HL-60 (cell line): ENCODE measurements around the gene MYLK4.

Experiments used
- CTCF ChIP-seq: IDR thresholded peaks from one replicate; pipeline ENCODE4 v1.5.1; 2011; ENCODE audit warnings: low read length, control low read depth, inconsistent platforms; ENCODE audit not compliant: insufficient read depth
- GABPA ChIP-seq: IDR thresholded peaks from 2 replicates; pipeline ENCODE4 v1.6.1; 2012; ENCODE audit warnings: low read depth
- POLR2AphosphoS5 ChIP-seq: IDR thresholded peaks from 2 replicates; pipeline ENCODE4 v1.6.1; 2012; ENCODE audit warnings: low read depth
- REST ChIP-seq: IDR thresholded peaks from 2 replicates; pipeline ENCODE4 v1.6.1; 2012; ENCODE audit warnings: low read depth; ENCODE audit not compliant: insufficient replicate concordance
- SPI1 ChIP-seq: IDR thresholded peaks from 2 replicates; pipeline ENCODE4 v1.6.1; 2012; ENCODE audit warnings: low read depth, mild to moderate bottlenecking, borderline replicate concordance

- TF ChIP-seq CTCF (no peak), GABPA (no peak), POLR2AphosphoS5 (no peak), SPI1 (no peak), REST (no peak)
These were observed 42.3 kb downstream of the MYLK4 start for GRCh38 chr6:2708456-2708855.
